ENCODE data around the gene DCC.

DNA sequence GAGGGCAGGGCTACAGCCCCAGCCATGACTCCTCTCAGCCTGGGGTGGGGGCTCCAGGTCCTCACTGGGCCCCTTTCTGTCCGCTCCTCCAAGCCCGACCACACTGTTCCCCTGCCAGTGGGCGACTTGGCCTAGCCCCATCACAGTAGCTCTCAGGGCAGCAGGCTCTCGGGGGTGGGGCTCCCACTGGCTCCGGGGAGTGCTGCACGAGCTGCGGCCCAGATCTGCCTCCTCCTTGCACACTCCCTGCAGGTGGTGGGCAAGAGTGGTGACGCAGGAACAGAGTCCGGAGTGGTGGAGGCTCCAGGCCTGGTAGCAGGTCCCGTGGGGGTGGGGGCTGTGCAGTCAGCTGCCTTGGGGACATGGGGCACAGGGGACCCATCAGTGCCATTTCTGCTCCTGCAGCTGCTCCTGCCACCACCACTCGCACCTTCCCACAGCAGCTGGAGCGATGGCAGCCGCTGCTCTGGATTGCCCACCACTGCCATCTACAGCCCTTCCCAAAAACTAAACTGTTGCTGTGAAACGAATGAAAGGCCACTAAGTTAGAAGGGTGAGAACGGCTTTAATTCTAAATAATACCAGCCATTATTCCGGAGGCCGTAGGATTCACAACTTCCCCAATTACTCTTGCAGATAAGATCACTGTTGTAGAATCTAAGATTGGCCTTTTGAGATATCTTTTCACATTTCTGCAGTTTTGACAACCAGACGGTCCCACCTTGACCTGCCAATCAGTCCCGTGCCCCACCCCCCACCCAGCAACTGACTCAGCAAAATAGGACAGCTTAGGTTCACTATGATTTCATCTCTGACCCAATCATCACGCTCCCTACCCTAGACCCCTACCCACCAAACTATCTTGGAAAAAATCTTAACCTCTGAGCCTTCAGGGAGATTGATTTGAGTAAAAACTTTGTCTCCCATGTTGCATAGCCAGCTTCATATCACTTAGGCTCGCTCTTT is 530.2 kb downstream of the DCC start:
- TF ChIP-seq, protein P1, sequence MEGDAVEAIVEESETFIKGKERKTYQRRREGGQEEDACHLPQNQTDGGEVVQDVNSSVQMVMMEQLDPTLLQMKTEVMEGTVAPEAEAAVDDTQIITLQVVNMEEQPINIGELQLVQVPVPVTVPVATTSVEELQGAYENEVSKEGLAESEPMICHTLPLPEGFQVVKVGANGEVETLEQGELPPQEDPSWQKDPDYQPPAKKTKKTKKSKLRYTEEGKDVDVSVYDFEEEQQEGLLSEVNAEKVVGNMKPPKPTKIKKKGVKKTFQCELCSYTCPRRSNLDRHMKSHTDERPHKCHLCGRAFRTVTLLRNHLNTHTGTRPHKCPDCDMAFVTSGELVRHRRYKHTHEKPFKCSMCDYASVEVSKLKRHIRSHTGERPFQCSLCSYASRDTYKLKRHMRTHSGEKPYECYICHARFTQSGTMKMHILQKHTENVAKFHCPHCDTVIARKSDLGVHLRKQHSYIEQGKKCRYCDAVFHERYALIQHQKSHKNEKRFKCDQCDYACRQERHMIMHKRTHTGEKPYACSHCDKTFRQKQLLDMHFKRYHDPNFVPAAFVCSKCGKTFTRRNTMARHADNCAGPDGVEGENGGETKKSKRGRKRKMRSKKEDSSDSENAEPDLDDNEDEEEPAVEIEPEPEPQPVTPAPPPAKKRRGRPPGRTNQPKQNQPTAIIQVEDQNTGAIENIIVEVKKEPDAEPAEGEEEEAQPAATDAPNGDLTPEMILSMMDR (IDR thresholded peaks at IDR 0.05), result no peak
- no peak for TF ChIP-seq POLR2A (IDR thresholded peaks at IDR 0.05)
- TF ChIP-seq EP300 (IDR thresholded peaks at IDR 0.05), result no peak
